Fibroblast of lung (primary cell): ENCODE data around the gene RAB31. TPM values are rescaled to one million over a fixed set of nuclear protein-coding genes. Genes with fewer than 3 reads are reported as not detected.

Experiments
- DNase-seq, 2 donors: peaks; one replicate each; pipeline versions ENCODE4 v3.0.0 to v3.0.0-alpha.2; 2010; ENCODE audit warnings: low read depth in 2 of 2
- H2AFZ ChIP-seq: 2 replicates; pipeline ENCODE4 v1.5.1; 2012; ENCODE audit warnings: low read length, control low read depth, inconsistent platforms
- H3K27ac ChIP-seq: 2 replicates; pipeline ENCODE4 v1.5.1; 2011; ENCODE audit warnings: low read length, control low read depth; ENCODE audit not compliant: insufficient read depth
- H3K27me3 ChIP-seq: 2 replicates; pipeline ENCODE4 v1.5.1; 2011; ENCODE audit warnings: mild to moderate bottlenecking, low read length; ENCODE audit not compliant: control insufficient read depth, insufficient read depth
- H3K36me3 ChIP-seq: 2 replicates; pipeline ENCODE4 v1.5.1; 2011; ENCODE audit warnings: low read length; ENCODE audit not compliant: control insufficient read depth, insufficient read depth
- H3K4me1 ChIP-seq: 2 replicates; pipeline ENCODE4 v1.5.1; 2011; ENCODE audit warnings: low read length; ENCODE audit not compliant: control insufficient read depth, insufficient read depth; ENCODE audit errors: extremely low read depth
- H3K4me2 ChIP-seq: 2 replicates; pipeline ENCODE4 v1.5.1; 2011; ENCODE audit warnings: low read length, control low read depth; ENCODE audit not compliant: insufficient read depth; ENCODE audit errors: extremely low read depth
- H3K4me3 ChIP-seq, 4 experiments: fragments of 200-600 bp in 1 of 4; sonication (generic) in 1 of 4; replicated peaks in 1 of 4; 2 replicates each; pipeline ENCODE4 v1.5.1; 2011 to 2016; ENCODE audit warnings: low read length in 4 of 4, low read depth in 3 of 4, mild to moderate bottlenecking in 3 of 4, control low read depth in 2 of 4, inconsistent platforms in 1 of 4, mixed read lengths in 1 of 4; ENCODE audit not compliant: insufficient read depth in 1 of 4; ENCODE audit errors: control extremely low read depth in 1 of 4
- H3K79me2 ChIP-seq: 2 replicates; pipeline ENCODE4 v1.5.1; 2012; ENCODE audit warnings: mild to moderate bottlenecking, low read length, inconsistent platforms; ENCODE audit not compliant: control insufficient read depth, insufficient read depth
- H3K9ac ChIP-seq: 2 replicates; pipeline ENCODE4 v1.5.1; 2011; ENCODE audit warnings: mild to moderate bottlenecking, low read length, control low read depth; ENCODE audit not compliant: insufficient read depth
- H3K9me3 ChIP-seq: 2 replicates; pipeline ENCODE4 v1.5.1; 2012; ENCODE audit warnings: low read depth, low read length; ENCODE audit not compliant: control insufficient read depth, insufficient read depth
- H4K20me1 ChIP-seq: 2 replicates; pipeline ENCODE4 v1.5.1; 2011; ENCODE audit warnings: low read length; ENCODE audit not compliant: control insufficient read depth, insufficient read depth; ENCODE audit errors: extremely low read depth
- EZH2 ChIP-seq: IDR thresholded peaks from 2 replicates; pipeline ENCODE4 v1.5.1; 2012; ENCODE audit warnings: low read length, control low read depth, mild to moderate bottlenecking; ENCODE audit errors: missing control alignments
- polyA plus RNA-seq, 2 donors: library from polyadenylated mRNA; depleted of rRNA in 1 of 2; stranded (reverse) in 1 of 2; unstranded in 1 of 2; fragments of >200 nt; gene quantifications; 2 replicates each; pipeline ENCODE4 v1.2.1, GENCODE V29; 2011 to 2012; ENCODE audit warnings: missing spikeins in 1 of 2
- total RNA-seq: library from RNA; depleted of rRNA; stranded (reverse); fragments of >200 nt; gene quantifications from 2 replicates; pipeline ENCODE4 v1.2.1, GENCODE V29; 2014
- TF ChIP-seq, protein P1 (sequence below), 2 donors: IDR thresholded peaks in 1 of 2; conservative IDR thresholded peaks in 1 of 2; 1 replicate in 1 of 2; 2 replicates in 1 of 2; pipeline ENCODE4 v1.5.1; 2011 to 2012; ENCODE audit warnings: low read length in 2 of 2, control low read depth in 1 of 2, inconsistent platforms in 1 of 2, low read depth in 1 of 2, mild to moderate bottlenecking in 1 of 2

Gene RAB31
- total and polyA plus RNA-seq, 2 donors (not counting 1 experiment from before 2014, with no cell fraction given), result 29.6 to 47.1 TPM

DNA sequence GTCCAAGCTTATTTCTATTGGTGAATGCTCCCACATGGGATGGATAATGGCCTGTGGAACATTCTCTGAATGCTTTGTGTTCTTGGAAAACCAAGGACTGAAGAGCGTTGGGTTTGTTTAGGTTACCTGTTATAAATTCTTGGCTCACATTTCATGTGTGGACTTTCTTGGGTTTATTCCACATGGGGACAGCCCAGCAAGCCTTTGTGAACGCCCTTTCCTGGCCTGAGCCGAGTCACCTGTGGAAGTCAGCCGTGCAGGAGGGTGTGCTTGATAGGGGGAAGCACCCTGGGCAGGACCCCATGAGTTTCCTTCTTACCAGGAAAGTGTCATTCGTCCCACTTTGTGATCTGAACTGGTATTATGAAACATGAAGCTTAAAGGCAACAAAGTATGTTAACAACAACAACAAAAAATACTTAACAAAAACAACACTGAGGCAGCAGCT lies 4.1 kb downstream of the RAB31 start:
- Histone ChIP-seq H3K4me1 (peaks cover 6% of the 10 kb centered on the region), H3K9ac (no peak overlapping the region), H3K79me2 (peaks cover 8% of the 10 kb centered on the region), H3K36me3 (no peaks in the 10 kb centered on the region), H4K20me1 (no peaks in the 10 kb centered on the region), H3K4me3 (no peak overlapping the region), H2AFZ (no peak overlapping the region), H3K27ac (no peak overlapping the region), H3K9me3 (no peaks in the 10 kb centered on the region), H3K4me2 (no peak overlapping the region), H3K27me3 (no peaks in the 10 kb centered on the region)
- TF ChIP-seq, protein P1, sequence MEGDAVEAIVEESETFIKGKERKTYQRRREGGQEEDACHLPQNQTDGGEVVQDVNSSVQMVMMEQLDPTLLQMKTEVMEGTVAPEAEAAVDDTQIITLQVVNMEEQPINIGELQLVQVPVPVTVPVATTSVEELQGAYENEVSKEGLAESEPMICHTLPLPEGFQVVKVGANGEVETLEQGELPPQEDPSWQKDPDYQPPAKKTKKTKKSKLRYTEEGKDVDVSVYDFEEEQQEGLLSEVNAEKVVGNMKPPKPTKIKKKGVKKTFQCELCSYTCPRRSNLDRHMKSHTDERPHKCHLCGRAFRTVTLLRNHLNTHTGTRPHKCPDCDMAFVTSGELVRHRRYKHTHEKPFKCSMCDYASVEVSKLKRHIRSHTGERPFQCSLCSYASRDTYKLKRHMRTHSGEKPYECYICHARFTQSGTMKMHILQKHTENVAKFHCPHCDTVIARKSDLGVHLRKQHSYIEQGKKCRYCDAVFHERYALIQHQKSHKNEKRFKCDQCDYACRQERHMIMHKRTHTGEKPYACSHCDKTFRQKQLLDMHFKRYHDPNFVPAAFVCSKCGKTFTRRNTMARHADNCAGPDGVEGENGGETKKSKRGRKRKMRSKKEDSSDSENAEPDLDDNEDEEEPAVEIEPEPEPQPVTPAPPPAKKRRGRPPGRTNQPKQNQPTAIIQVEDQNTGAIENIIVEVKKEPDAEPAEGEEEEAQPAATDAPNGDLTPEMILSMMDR (conservative IDR thresholded peaks at IDR 0.05 in 1 of 2, IDR thresholded peaks at IDR 0.05 in 1 of 2; ENCODE audit: low read depth in 1 of 2, low read length in 2 of 2), result no peak
- no peak for TF ChIP-seq EZH2
- DNase-seq, result no peak

DNA sequence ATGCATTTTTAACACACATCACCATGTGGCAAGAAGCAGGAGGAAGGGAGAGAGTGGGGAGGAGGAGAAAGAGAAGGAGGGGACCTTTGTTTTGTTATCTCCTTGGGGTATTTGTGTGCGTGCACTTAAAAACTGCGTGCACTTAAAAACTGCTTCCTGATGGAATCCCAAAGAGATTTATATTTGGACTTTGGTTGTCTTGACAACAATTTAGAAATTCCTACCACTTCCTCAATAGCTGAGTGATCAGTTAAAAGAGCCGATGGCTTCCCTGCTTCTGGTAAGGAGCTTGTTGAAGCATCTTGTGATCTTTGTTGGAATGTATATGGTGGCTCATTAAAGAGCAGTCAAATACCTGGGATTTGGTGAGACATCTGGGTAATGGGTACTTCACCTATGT lies 4.5 kb downstream of the RAB31 start:
- Histone ChIP-seq H2AFZ (no peak overlapping the region), H3K9ac (no peak overlapping the region), H4K20me1 (no peaks in the 10 kb centered on the region), H3K27ac (no peak overlapping the region), H3K4me1 (peaks cover 6% of the 10 kb centered on the region), H3K79me2 (peaks cover 8% of the 10 kb centered on the region), H3K4me3 (no peak overlapping the region), H3K9me3 (no peaks in the 10 kb centered on the region), H3K4me2 (no peak overlapping the region), H3K36me3 (no peaks in the 10 kb centered on the region), H3K27me3 (no peaks in the 10 kb centered on the region)
- DNase-seq, result no peak
- TF ChIP-seq, protein P1 (conservative IDR thresholded peaks at IDR 0.05 in 1 of 2, IDR thresholded peaks at IDR 0.05 in 1 of 2; ENCODE audit: low read depth in 1 of 2, low read length in 2 of 2), result no peak
- no peak for TF ChIP-seq EZH2

- H3K79me2 ChIP-seq, result peaks cover 8% of the 10 kb centered on the region
- H3K4me1 ChIP-seq, result peaks cover 9% of the 10 kb centered on the region
- TF ChIP-seq, protein P1 (conservative IDR thresholded peaks at IDR 0.05 in 1 of 2, IDR thresholded peaks at IDR 0.05 in 1 of 2; ENCODE audit: low read depth in 1 of 2, low read length in 2 of 2), result no peak
- no peak for TF ChIP-seq EZH2
- H3K9ac ChIP-seq, result no peak overlapping the region
- H3K9me3 ChIP-seq, result no peaks in the 10 kb centered on the region
- no peak for DNase-seq
- H3K27me3 ChIP-seq, result no peaks in the 10 kb centered on the region
- H2AFZ ChIP-seq, result no peak overlapping the region
- no peak overlapping the region for H3K27ac ChIP-seq
- no peaks in the 10 kb centered on the region for H3K36me3 ChIP-seq
- H4K20me1 ChIP-seq, result no peaks in the 10 kb centered on the region
- no peak overlapping the region for H3K4me2 ChIP-seq
- H3K4me3 ChIP-seq, result no peak overlapping the region
Measured at GRCh38 chr18:9714266-9715087, 6.4 kb downstream of the RAB31 start.
